Adrenal gland (tissue), 12 donors: ENCODE results near the gene RBMX. TPM values are rescaled to one million over a fixed set of nuclear protein-coding genes. Genes with fewer than 3 reads are reported as not detected.

Experiments
- DNase-seq, 7 donors: peaks; one replicate each; pipeline ENCODE4 v3.0.0-alpha.2; 2019 to 2020
- H3K27ac ChIP-seq, 5 donors: fragments of 200-600 bp; sonication (generic) in 4 of 5; 1 replicate in 3 of 5; 2 replicates in 2 of 5; pipeline versions ENCODE4 v1.5.1 to v1.8.0; 2016 to 2020; ENCODE audit warnings: mild to moderate bottlenecking in 1 of 5
- H3K27me3 ChIP-seq: fragments of 200-600 bp; 2 replicates; pipeline ENCODE4 v1.8.0; 2021
- H3K36me3 ChIP-seq, 2 donors: fragments of 200-600 bp; replicated peaks in 1 of 2; 1 replicate in 1 of 2; 2 replicates in 1 of 2; pipeline versions ENCODE4 v1.5.1 to v1.8.0; 2018 to 2022
- H3K4me1 ChIP-seq, 2 donors: fragments of 200-600 bp; replicated peaks in 1 of 2; 1 replicate in 1 of 2; 2 replicates in 1 of 2; pipeline versions ENCODE4 v1.5.1 to v1.8.0; 2018 to 2021
- H3K4me3 ChIP-seq, 4 donors: fragments of 200-600 bp; sonication (generic) in 3 of 4; one replicate each; pipeline ENCODE4 v1.5.1; 2016 to 2018
- H3K9me3 ChIP-seq, 3 donors: fragments of 200-600 bp; sonication (generic) in 1 of 3; replicated peaks in 1 of 3; 1 replicate in 2 of 3; 2 replicates in 1 of 3; pipeline versions ENCODE4 v1.5.1 to v1.8.0; 2016 to 2021
- CTCF ChIP-seq, 6 experiments: fragments of 450-650 bp in 4 of 6; fragments of 200-600 bp in 2 of 6; sonication (generic) in 1 of 6; IDR thresholded peaks; 1 replicate in 5 of 6; 2 replicates in 1 of 6; pipeline versions ENCODE4 v1.5.1 to v1.8.0; 2016 to 2021; ENCODE audit warnings: antibody characterized with exemption in 6 of 6, mild to moderate bottlenecking in 2 of 6, moderate library complexity in 1 of 6
- POLR2A ChIP-seq, 2 donors: fragments of 450-650 bp; IDR thresholded peaks; one replicate each; pipeline ENCODE4 v1.6.1; 2017; ENCODE audit warnings: antibody characterized with exemption in 2 of 2, mild to moderate bottlenecking in 2 of 2, moderate library complexity in 1 of 2
- WGBS, 4 donors: extraction: QIAGEN DNeasy Blood & Tissue Kit in 2 of 4; methylation state at CpG; one replicate each; pipeline versions ENCODE4 v1.1.5 to v1.1.7; 2013 to 2017; 5-methylcytosine and 5-hydroxymethylcytosine counted together
- intact Hi-C, 2 donors: fragments of 100-400 bp; cut with DNase I; formaldehyde crosslinking; loops; one replicate each; pipeline versions ENCODE4 v1.14.1 to v1.15.0; 2022 to 2023
- polyA plus RNA-seq, 3 donors: library from polyadenylated mRNA; stranded (reverse); fragments of 200-250 nt in 2 of 3; fragments of 350-450 nt in 1 of 3; fragmentation: Illumina TruSeq in 1 of 3; extraction: RNeasy Lipid Tissue Mini Kit (QIAGEN cat#74804) in 1 of 3; gene quantifications; one replicate each; pipeline ENCODE4 v1.2.3, GENCODE V29; 2013 to 2014
- total RNA-seq, 9 donors: library from RNA; depleted of rRNA in 4 of 9; stranded (reverse); fragments of >200 nt in 4 of 9; fragments of 120-200 nt in 1 of 9; fragmentation: NEBNext Ultra II Directional in 1 of 9; extraction: Animal tissue kit (Norgen Biotek cat#: 25700) in 1 of 9; gene quantifications; one replicate each; pipeline versions ENCODE4 v1.1.0 to v1.2.4, GENCODE V29; 2013 to 2023
- donor health status: healthy with polysubstance abuse.
- donor health status: Bipolar disorder and iron deficiency.
- donor health status: DM: yes; HTN: yes; CAD: no.
- donor health status: DM: no; HTN: no; CAD: no.
- donor health status: DM: no; HTN: no; CAD: no.
- donor health status: DM: yes; HTN: yes; CAD: no.

The RBMX gene
- total and polyA plus RNA-seq, 12 donors = 64.2 to 218 (median 136) TPM

- Histone ChIP-seq H3K27ac (no peak overlapping the region), H3K9me3 (no peaks in the 10 kb centered on the region), H3K27me3 (no peaks in the 10 kb centered on the region), H3K4me3 (no peak overlapping the region), H3K36me3 (no peaks in the 10 kb centered on the region), H3K4me1 (no peaks in the 10 kb centered on the region)
- WGBS, 4 donors = 56 to 66% (median 60%) methylated on average over 3 of the region's 3 CpGs
- intact Hi-C loops = no loop called here
- TF ChIP-seq POLR2A (IDR thresholded peaks at IDR 0.05) (no peak), CTCF (IDR thresholded peaks at IDR 0.05) (no peak)
- no peak for DNase-seq
These were observed 30.7 kb upstream of the RBMX start for GRCh38 chrX:136911253-136911652.

GRCh38 chrX:136910565-136911035, 30.1 kb upstream of the RBMX start:
- Histone ChIP-seq H3K27ac (peak overlapping the region in 2 of 5 donors; percentile 6 to 79), H3K9me3 (no peaks in the 10 kb centered on the region), H3K4me3 (peak overlapping the region in 1 of 4 donors; percentile 31), H3K36me3 (no peaks in the 10 kb centered on the region), H3K27me3 (no peaks in the 10 kb centered on the region), H3K4me1 (no peaks in the 10 kb centered on the region)
- WGBS, 4 donors = 16 to 35% (median 26%) methylated on average over 4 of the region's 4 CpGs
- TF ChIP-seq POLR2A (IDR thresholded peaks at IDR 0.05) (no peak), CTCF (IDR thresholded peaks at IDR 0.05) (no peak)
- DNase-seq = no peak
- intact Hi-C loops = no loop called here

- WGBS, 4 donors = 1 to 32% (median 16%) methylated on average over 19 to 26 of the region's 26 CpGs
- H3K9me3 ChIP-seq = no peaks in the 10 kb centered on the region
- intact Hi-C loops = no loop called here
- DNase-seq = peak; percentile 75 to 90 (median 85)
- H3K4me3 ChIP-seq = peak overlapping the region; percentile 18 to 44 (median 26)
- no peaks in the 10 kb centered on the region for H3K36me3 ChIP-seq
- H3K4me1 ChIP-seq = no peaks in the 10 kb centered on the region
- peak overlapping the region in 4 of 5 donors; percentile 26 to 79 (median 60) for H3K27ac ChIP-seq
- H3K27me3 ChIP-seq = no peaks in the 10 kb centered on the region
- TF ChIP-seq CTCF (IDR thresholded peaks at IDR 0.05) (no peak), POLR2A (IDR thresholded peaks at IDR 0.05) (peak in 1 of 2 donors; percentile 34)
These were observed 29.4 kb upstream of the RBMX start for GRCh38 chrX:136909706-136910564.

- TF ChIP-seq CTCF (IDR thresholded peaks at IDR 0.05) = no peak
- TF ChIP-seq POLR2A (IDR thresholded peaks at IDR 0.05) = no peak
- H3K27ac ChIP-seq = peak overlapping the region in 4 of 5 donors; percentile 26 to 79 (median 60)
- no peaks in the 10 kb centered on the region for H3K4me1 ChIP-seq
- intact Hi-C loops = no loop called here
- peak overlapping the region; percentile 18 to 44 (median 26) for H3K4me3 ChIP-seq
- H3K27me3 ChIP-seq = no peaks in the 10 kb centered on the region
- DNase-seq = peak; percentile 74 to 83 (median 80)
- 0 to 23% (median 9%) methylated on average over 4 to 47 of the region's 47 CpGs for WGBS, 4 donors
- no peaks in the 10 kb centered on the region for H3K36me3 ChIP-seq
- no peaks in the 10 kb centered on the region for H3K9me3 ChIP-seq
These were observed 28.7 kb upstream of the RBMX start for GRCh38 chrX:136909119-136909705.
